NAMALWA (cell line): ENCODE measurements around the gene RFX2.

ENCODE experiments used
- DNase-seq: peaks from one replicate; pipeline ENCODE4 v3.0.0-alpha.2; 2015; ENCODE audit warnings: low spot score

RFX2 gene

GRCh38 chr19:6059988-6060599 lies 50.2 kb downstream of the RFX2 start:
- DNase-seq: no peak

GRCh38 chr19:6059396-6059947 lies 50.8 kb downstream of the RFX2 start:
- DNase-seq: no peak

- DNase-seq: no peak
These were observed 51.6 kb downstream of the RFX2 start for GRCh38 chr19:6058518-6059201.

GRCh38 chr19:6057651-6058517 lies 52.4 kb downstream of the RFX2 start:
- DNase-seq: no peak

GRCh38 chr19:6056801-6057650 lies 53.3 kb downstream of the RFX2 start:
- DNase-seq: no peak

- no peak for DNase-seq
These were observed 54.0 kb downstream of the RFX2 start for GRCh38 chr19:6056282-6056741.

GRCh38 chr19:6055013-6055795 lies 55.1 kb downstream of the RFX2 start:
- no peak for DNase-seq

GRCh38 chr19:6048793-6049405 lies 61.4 kb downstream of the RFX2 start:
- peak; percentile 87 for DNase-seq

GRCh38 chr19:6048348-6048747 lies 62.0 kb downstream of the RFX2 start:
- no peak for DNase-seq

GRCh38 chr19:6047741-6048251 lies 62.5 kb downstream of the RFX2 start:
- DNase-seq: peak; percentile 63

GRCh38 chr19:6047256-6047655 lies 63.0 kb downstream of the RFX2 start:
- no peak for DNase-seq

GRCh38 chr19:6045108-6045507 lies 65.2 kb downstream of the RFX2 start:
- no peak for DNase-seq

- DNase-seq: no peak
These were observed 66.1 kb downstream of the RFX2 start for GRCh38 chr19:6044056-6044805.

- no peak for DNase-seq
These were observed 67.2 kb downstream of the RFX2 start for GRCh38 chr19:6042776-6043726.

- DNase-seq: no peak
These were observed 68.3 kb downstream of the RFX2 start for GRCh38 chr19:6041991-6042481.

GRCh38 chr19:6041071-6041470 lies 69.2 kb downstream of the RFX2 start:
- no peak for DNase-seq

GRCh38 chr19:6039566-6040225 lies 70.6 kb downstream of the RFX2 start:
- DNase-seq: no peak
